Right forelimb (tissue), 1 donor: ENCODE measurements around the gene C16orf78.

ENCODE experiments used
- DNase-seq: peaks from one replicate; pipeline ENCODE4 v3.0.0-alpha.2; 2018

The C16orf78 gene

GRCh38 chr16:49436181-49436580, 62.6 kb downstream of the C16orf78 start:
- DNase-seq: no peak

DNA sequence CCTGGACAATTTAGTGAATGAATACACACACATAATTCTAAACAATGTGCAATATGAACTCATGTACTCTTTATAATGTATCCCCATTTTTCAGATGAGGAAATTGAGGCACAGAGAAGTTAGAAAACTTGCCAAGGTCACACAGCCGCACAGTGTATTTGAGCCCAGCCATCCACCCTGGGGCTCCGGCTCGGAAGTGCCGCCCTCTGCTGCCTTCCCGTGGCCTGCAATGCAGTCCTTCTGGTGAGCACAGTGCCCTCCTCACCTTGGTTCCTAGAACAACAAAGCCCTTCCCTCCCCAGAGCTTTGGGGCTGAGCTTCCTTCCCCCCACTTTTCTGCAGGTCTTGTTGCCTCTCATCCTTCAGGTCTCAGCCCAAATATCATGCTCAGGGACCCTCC, 63.7 kb downstream of the C16orf78 start:
- DNase-seq: no peak

DNA sequence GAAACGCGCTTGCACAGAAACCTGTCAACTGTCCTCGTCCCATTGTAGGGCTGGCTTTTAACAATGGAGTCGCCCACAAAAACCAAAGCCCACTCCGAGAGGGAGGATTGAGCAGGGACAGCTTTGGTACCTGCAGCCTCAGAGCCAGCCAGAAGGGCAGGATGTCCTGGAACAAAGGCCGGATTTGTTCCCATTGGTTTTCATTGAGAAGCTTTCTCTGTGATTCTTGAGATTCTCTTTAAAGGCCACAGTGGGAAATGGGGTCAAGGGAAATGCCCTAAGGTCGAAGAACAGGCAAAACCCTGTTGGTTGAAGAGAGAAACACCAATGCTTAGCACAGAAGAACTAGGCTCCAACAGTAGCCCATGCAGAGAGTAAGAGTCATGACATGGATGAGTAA, 65.4 kb downstream of the C16orf78 start:
- DNase-seq: no peak

GRCh38 chr16:49439676-49440075, 66.1 kb downstream of the C16orf78 start:
- DNase-seq: no peak

- no peak for DNase-seq
These were observed 66.8 kb downstream of the C16orf78 start for GRCh38 chr16:49440156-49441065.

- DNase-seq: peak; percentile 64
These were observed 67.8 kb downstream of the C16orf78 start for GRCh38 chr16:49441366-49441780.

- no peak for DNase-seq
These were observed 69.2 kb downstream of the C16orf78 start for GRCh38 chr16:49442805-49443204.

- no peak for DNase-seq
These were observed 70.0 kb downstream of the C16orf78 start for GRCh38 chr16:49443576-49443975.

- no peak for DNase-seq
These were observed 73.2 kb downstream of the C16orf78 start for GRCh38 chr16:49446805-49447204.
